GM12875 (cell line): ENCODE measurements around the gene RPTOR.

ENCODE experiments used
- H3K4me3 ChIP-seq: one replicate; pipeline ENCODE4 v1.5.1; 2011; ENCODE audit warnings: low read depth, low read length, control low read depth
- TF ChIP-seq, protein P1 (sequence below): IDR thresholded peaks from 2 replicates; pipeline ENCODE4 v1.5.1; 2011; ENCODE audit warnings: low read depth, mild to moderate bottlenecking, control low read depth, inconsistent platforms, low read length, moderate library complexity, borderline replicate concordance; ENCODE audit not compliant: insufficient read depth

Gene RPTOR

DNA sequence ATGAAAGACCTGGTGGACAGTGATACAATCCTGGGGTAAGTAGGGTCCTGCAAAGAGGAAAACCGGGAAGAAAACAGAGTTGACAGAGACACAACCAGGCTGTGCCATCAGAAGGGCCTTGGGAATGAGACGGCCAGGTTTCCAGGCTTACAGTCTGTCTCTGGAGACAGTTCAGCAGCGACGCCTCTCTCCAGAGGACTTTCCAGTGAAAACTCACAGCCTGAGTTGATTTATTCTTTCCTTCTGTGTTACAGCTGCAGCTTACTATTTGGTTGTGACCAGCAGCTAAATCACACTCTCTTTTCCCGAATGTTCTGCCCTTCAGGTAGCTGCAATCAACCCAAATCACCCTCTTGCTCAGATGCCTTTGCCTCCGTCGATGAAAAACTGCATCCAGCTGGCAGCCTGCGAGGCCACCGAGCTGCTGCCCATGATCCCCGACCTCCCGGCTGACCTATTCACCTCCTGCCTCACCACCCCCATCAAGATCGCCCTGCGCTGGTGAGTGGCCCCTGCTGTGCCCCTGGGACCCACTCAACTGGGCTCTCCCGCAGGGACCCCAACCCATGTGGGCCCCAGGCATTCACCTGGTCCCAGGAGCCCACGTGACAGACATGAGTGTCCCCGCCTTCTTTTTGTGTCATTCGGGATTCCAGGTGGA lies 209.2 kb downstream of the RPTOR start:
- TF ChIP-seq, protein P1, sequence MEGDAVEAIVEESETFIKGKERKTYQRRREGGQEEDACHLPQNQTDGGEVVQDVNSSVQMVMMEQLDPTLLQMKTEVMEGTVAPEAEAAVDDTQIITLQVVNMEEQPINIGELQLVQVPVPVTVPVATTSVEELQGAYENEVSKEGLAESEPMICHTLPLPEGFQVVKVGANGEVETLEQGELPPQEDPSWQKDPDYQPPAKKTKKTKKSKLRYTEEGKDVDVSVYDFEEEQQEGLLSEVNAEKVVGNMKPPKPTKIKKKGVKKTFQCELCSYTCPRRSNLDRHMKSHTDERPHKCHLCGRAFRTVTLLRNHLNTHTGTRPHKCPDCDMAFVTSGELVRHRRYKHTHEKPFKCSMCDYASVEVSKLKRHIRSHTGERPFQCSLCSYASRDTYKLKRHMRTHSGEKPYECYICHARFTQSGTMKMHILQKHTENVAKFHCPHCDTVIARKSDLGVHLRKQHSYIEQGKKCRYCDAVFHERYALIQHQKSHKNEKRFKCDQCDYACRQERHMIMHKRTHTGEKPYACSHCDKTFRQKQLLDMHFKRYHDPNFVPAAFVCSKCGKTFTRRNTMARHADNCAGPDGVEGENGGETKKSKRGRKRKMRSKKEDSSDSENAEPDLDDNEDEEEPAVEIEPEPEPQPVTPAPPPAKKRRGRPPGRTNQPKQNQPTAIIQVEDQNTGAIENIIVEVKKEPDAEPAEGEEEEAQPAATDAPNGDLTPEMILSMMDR: no peak

DNA sequence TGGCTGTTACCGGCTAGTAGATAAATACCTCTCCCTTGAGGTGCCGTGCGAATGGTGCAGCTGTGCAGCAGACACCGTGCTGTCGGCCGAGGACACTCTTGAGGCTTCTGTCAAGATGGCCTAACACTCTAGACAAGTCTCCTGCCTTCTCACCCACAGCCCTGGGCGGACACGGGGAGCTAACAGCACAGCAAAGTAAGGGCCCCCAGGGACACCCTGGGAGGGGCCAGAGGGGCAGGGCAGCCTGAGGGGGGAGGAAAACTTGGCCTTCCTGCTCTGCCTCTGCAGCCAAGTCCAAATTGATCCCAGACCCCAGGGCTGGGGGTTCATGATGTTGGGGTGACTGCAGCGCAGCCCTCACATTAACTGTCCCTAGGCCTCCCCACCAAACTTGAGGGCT lies 210.2 kb downstream of the RPTOR start:
- TF ChIP-seq, protein P1: no peak
- no peak overlapping the region for H3K4me3 ChIP-seq

More for the DNA sequence above, 209.2 kb downstream of the RPTOR start:
- H3K4me3 ChIP-seq: no peak overlapping the region

DNA sequence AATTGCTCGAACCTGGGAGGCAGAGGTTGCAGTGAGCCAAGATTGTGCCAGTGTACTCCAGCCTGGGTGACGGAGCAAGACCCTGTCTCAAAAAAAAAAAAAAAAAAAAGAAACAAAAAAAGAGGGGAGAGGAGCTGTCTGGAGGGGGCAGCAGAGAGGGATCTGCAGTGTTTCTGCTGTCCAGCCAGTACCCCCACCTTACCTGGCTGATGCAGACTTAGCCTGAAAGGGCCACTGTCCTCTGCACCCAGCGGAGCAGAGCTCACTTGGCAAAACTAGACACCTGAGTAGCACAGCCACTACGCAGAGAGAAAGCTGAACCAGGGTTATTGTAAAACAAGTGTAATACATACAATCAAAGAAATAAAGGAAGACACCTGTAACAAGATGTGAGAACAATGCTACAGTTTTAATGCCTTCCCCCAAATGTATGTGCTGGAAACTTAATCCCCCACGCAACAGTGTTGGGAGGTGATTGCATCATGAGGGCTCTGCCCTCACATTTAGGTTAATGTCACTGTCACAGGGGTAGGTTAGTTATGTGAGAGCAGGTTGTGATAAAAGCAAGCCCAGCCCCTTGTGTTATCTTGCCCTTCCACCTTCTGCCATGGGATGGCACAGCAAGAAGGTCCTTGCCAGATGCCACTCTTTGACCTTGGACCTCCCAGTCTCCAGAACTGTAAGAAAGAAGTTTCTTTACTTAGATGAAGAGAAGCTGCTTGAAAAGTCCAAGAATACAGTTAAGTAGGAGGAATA lies 211.2 kb downstream of the RPTOR start:
- TF ChIP-seq, protein P1: 0 out of 2 replicates have a peak, but pooled peaks have one; percentile 14
- H3K4me3 ChIP-seq: no peak overlapping the region

DNA sequence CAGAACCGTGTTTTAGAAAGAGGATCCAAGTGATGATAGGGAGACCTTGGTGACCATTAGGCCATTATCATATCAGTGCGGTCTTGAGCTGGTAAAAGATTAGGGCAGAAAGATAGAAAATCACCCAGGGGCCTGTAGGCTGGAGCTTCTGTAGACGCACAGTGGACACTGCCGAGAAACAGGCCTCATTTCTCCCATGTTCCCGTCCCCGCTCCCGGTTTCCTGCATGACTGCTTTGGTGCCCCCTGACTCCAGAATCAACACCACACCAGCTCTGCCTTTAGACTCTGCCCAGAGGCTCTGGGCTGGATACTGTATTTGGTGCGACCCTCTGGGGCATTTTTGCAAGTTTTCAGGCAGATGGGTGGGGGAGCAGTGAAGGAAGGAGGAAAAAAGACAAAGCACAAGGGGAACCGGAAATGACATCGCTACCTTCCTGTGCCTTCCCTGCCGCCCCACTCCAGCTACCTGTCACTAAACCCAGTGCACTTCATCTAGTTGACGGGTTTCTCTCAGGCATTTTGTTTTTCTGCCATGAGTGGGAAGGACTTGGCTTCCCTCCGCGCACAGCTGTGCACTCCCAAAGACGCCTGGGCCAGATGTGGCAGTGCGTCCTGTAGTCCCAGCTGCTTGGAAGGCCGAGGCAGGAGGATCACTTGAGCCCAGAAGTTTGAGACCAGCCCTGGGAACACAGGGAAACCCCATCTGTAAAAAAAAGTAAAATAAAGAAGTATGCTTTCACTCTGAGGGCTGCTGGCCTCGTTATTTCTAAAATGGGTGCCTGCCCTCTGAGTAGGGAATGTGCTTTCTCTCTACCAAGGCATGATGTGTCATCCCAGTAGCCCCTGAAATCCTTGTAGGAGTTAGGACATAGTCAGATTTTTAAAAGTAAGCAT lies 214.1 kb downstream of the RPTOR start:
- H3K4me3 ChIP-seq: no peak overlapping the region
- TF ChIP-seq, protein P1: no peak

DNA sequence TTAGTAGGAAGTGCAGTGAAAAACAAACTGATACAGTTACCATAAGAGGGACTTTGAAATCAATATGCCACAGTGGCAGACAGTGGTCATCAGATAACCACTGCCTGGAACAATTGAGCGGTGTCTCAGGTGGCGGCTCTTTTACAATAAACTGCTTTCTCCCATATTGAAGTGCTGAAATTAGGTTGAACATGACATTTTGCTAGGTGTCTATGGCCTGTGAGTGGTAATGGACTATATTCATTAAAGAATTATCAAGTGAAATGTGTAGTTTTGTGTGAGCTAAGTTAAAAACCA lies 214.7 kb downstream of the RPTOR start:
- TF ChIP-seq, protein P1: no peak
- H3K4me3 ChIP-seq: no peak overlapping the region

DNA sequence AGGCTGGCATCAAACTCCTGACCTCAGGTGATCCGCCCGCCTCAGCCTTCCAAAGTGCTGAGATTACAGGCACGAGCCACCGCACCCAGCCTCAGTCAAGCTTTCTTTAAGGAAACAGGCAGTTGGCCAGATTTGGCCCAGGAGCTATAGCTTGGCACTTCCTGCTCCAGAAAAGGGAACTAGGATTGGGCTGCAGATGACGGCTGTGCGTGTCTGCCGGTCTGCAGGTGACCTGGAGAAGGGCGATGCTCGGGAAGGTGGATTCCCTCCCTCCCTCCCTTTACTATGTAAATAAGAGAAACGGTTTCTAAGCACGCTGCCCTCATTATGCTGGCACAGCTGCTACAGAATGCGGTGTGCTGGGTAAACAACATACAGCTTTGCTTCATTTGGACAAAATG lies 215.9 kb downstream of the RPTOR start:
- H3K4me3 ChIP-seq: no peak overlapping the region
- TF ChIP-seq, protein P1: no peak
